NT2/D1 (cell line): ENCODE results near the gene IRF2BPL.

ENCODE experiments used
- SUZ12 ChIP-seq: IDR thresholded peaks from 2 replicates; pipeline ENCODE4 v1.6.1; 2011; ENCODE audit not compliant: insufficient read length, insufficient read depth; ENCODE audit errors: extremely low read depth
- YY1 ChIP-seq: IDR thresholded peaks from 2 replicates; pipeline ENCODE4 v1.6.1; 2011; ENCODE audit not compliant: insufficient read length, insufficient read depth
- ZNF274 ChIP-seq: IDR thresholded peaks from 2 replicates; pipeline ENCODE4 v1.6.1; 2011; ENCODE audit warnings: mild to moderate bottlenecking, low read depth, low read length

DNA sequence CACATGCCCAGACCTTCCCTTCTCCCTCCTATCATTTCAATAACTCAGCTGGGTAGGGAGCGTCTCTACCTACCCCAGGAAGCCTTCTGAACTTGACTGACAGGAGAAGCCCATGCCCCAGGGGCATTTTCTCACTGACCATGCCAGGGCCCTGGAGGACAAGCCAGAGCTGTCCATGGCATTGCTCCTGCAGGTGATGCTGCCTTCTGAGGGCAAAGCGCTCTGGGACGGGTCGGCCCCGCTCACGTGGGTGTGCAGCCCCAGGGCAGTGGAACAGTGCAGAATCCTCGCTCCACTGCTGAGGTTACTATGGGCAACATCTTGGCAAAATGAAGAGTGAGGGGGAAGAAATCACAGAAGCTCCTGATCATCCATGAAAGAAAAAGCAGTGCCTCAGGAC is 41.0 kb upstream of the IRF2BPL start:
- TF ChIP-seq YY1 (no peak), SUZ12 (no peak), ZNF274 (no peak)
